Astrocyte (in vitro differentiated cells and primary cell): ENCODE results near the gene SPON2. TPM values are rescaled to one million over a fixed set of nuclear protein-coding genes. Genes with fewer than 3 reads are reported as not detected.

ENCODE experiments used
- DNase-seq: peaks from one replicate; pipeline ENCODE4 v3.0.0-alpha.2; 2010; ENCODE audit warnings: low read depth
- FAIRE-seq: peaks from 2 replicates; lab custom pipeline; 2011; peaks lifted over from hg19 to GRCh38; lab: Jason Lieb, UNC
- H2AFZ ChIP-seq: 2 replicates; pipeline ENCODE4 v1.6.0; 2012; ENCODE audit warnings: low read depth, low read length, inconsistent platforms
- H3K27ac ChIP-seq: 2 replicates; pipeline ENCODE4 v1.5.1; 2011; ENCODE audit warnings: low read depth, low read length, inconsistent platforms
- H3K27me3 ChIP-seq: 2 replicates; pipeline ENCODE4 v1.6.0; 2011; ENCODE audit warnings: low read length, inconsistent platforms; ENCODE audit not compliant: insufficient read depth
- H3K36me3 ChIP-seq: 2 replicates; pipeline ENCODE4 v1.5.1; 2011; ENCODE audit warnings: low read length, inconsistent platforms; ENCODE audit not compliant: insufficient read depth
- H3K4me1 ChIP-seq: 2 replicates; pipeline ENCODE4 v1.5.1; 2011; ENCODE audit warnings: low read length, inconsistent platforms; ENCODE audit not compliant: insufficient read depth
- H3K4me2 ChIP-seq: 2 replicates; pipeline ENCODE4 v1.6.0; 2012; ENCODE audit warnings: low read length, inconsistent platforms
- H3K4me3 ChIP-seq: 2 replicates; pipeline ENCODE4 v1.5.1; 2011; ENCODE audit warnings: low read depth, mild to moderate bottlenecking, low read length, inconsistent platforms; ENCODE audit not compliant: insufficient read depth
- H3K79me2 ChIP-seq: 2 replicates; pipeline ENCODE4 v1.6.0; 2012; ENCODE audit warnings: mild to moderate bottlenecking, low read length, inconsistent platforms; ENCODE audit not compliant: insufficient read depth
- H3K9ac ChIP-seq: 2 replicates; pipeline ENCODE4 v1.6.0; 2012; ENCODE audit warnings: mild to moderate bottlenecking, low read length, inconsistent platforms
- H3K9me3 ChIP-seq: 2 replicates; pipeline ENCODE4 v1.5.1; 2012; ENCODE audit warnings: low read depth, mild to moderate bottlenecking, low read length, inconsistent platforms; ENCODE audit not compliant: insufficient read depth
- H4K20me1 ChIP-seq: 2 replicates; pipeline ENCODE4 v1.6.0; 2012; ENCODE audit warnings: low read length, inconsistent platforms; ENCODE audit not compliant: insufficient read depth
- H3K27ac Mint-ChIP-seq: one replicate; pipeline ENCODE4 v1.8.0; 2021; ENCODE audit warnings: mild to moderate bottlenecking, mixed read lengths; ENCODE audit not compliant: unreplicated experiment
- H3K27me3 Mint-ChIP-seq: one replicate; pipeline ENCODE4 v1.8.0; 2021; ENCODE audit warnings: low read depth, mixed read lengths; ENCODE audit not compliant: unreplicated experiment
- H3K36me3 Mint-ChIP-seq: one replicate; pipeline ENCODE4 v1.8.0; 2021; ENCODE audit warnings: low read depth, mixed read lengths; ENCODE audit not compliant: unreplicated experiment
- H3K4me1 Mint-ChIP-seq: one replicate; pipeline ENCODE4 v1.8.0; 2021; ENCODE audit warnings: low read depth, mixed read lengths; ENCODE audit not compliant: unreplicated experiment
- H3K4me3 Mint-ChIP-seq: one replicate; pipeline ENCODE4 v1.8.0; 2021; ENCODE audit warnings: mild to moderate bottlenecking, moderate library complexity, mixed read lengths; ENCODE audit not compliant: unreplicated experiment
- H3K9me3 Mint-ChIP-seq: one replicate; pipeline ENCODE4 v1.8.0; 2021; ENCODE audit warnings: mild to moderate bottlenecking, mixed read lengths; ENCODE audit not compliant: unreplicated experiment
- CTCF ChIP-seq: IDR thresholded peaks from 2 replicates; pipeline ENCODE4 v1.5.1; 2011; ENCODE audit warnings: low read depth, mild to moderate bottlenecking, inconsistent platforms, low read length, moderate library complexity; ENCODE audit not compliant: insufficient read depth
- EZH2 ChIP-seq: IDR thresholded peaks from 2 replicates; pipeline ENCODE4 v1.6.1; 2012; ENCODE audit warnings: mild to moderate bottlenecking, low read length, inconsistent platforms; ENCODE audit not compliant: insufficient read depth
- total RNA-seq: library from RNA; stranded (reverse); gene quantifications from 2 replicates; pipeline ENCODE4 v1.2.1, GENCODE V29; 2021

The SPON2 gene
- total RNA-seq, 1 donor from 2014 or later = 47.8 TPM

- Histone ChIP-seq H3K36me3 (no peaks in the 10 kb centered on the region), H3K4me3 (no peak overlapping the region), H3K9me3 (peaks cover 10% of the 10 kb centered on the region), H3K4me2 (no peak overlapping the region), H3K4me1 (no peaks in the 10 kb centered on the region), H3K79me2 (no peaks in the 10 kb centered on the region), H3K27me3 (peaks cover 13% of the 10 kb centered on the region), H2AFZ (no peak overlapping the region), H4K20me1 (no peaks in the 10 kb centered on the region), H3K9ac (no peak overlapping the region), H3K27ac (no peak overlapping the region)
- TF ChIP-seq CTCF (no peak), EZH2 (no peak)
- Mint-ChIP-seq H3K36me3 (peaks cover 4% of the 10 kb centered on the region), H3K9me3 (peaks cover 20% of the 10 kb centered on the region), H3K4me1 (no peaks in the 10 kb centered on the region), H3K27ac (no peak overlapping the region), H3K4me3 (no peak overlapping the region), H3K27me3 (peaks cover 41% of the 10 kb centered on the region)
- no peak for FAIRE-seq
- DNase-seq = no peak
Measured at GRCh38 chr4:1160351-1160750, 12.0 kb downstream of the SPON2 start.

DNA sequence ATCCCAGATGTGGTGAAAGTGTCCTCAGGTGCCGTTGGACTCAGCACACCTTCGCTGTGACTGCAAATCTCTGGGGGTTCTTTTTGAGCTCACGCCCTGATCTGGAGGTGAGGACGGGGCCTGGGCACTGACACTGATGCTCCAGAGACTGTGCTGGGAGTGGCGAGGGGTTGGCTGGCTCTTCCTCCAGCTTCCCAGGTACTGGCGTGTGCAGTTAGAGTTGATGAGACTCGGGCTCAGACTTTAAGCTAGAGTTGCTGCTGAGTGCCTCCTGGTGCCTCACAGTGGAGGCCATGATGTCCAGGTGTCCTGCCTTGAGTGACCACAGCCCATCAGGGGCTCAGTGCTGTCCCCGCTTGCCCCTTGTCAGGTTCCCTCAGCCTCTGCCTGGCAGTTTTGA is 16.3 kb downstream of the SPON2 start:
- TF ChIP-seq CTCF (no peak), EZH2 (no peak)
- FAIRE-seq = no peak
- H3K27me3 Mint-ChIP-seq = peaks cover 54% of the 10 kb centered on the region

DNA sequence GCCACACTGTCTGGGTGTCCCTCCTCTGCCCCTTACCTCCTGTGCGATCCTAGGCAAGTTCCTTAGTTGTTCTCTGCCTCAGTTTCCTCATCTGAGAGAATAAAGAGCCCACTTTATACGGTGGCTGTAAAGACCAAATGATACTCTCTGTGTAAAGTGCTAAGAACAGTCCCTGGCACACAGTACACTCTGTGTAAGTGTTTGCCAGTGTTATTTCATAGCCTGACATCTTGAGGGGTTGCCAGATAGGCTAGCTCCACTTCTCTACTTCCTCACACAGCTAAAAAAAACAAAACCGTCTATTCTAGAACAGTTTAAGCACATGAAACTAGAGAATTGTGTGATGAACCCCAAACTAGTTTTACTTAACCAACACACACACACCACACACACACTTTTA is 17.1 kb downstream of the SPON2 start:
- no peak overlapping the region for H3K4me3 Mint-ChIP-seq
- H3K4me2 ChIP-seq = no peak overlapping the region
- no peaks in the 10 kb centered on the region for H4K20me1 ChIP-seq
- H3K9ac ChIP-seq = no peak overlapping the region
- H3K27me3 ChIP-seq = peaks cover 25% of the 10 kb centered on the region
- DNase-seq (no peak), FAIRE-seq (no peak)
- H3K79me2 ChIP-seq = no peaks in the 10 kb centered on the region
- no peak overlapping the region for H3K4me3 ChIP-seq
- H3K27me3 Mint-ChIP-seq = peaks cover 54% of the 10 kb centered on the region
- H3K4me1 Mint-ChIP-seq = no peaks in the 10 kb centered on the region
- TF ChIP-seq EZH2 (no peak), CTCF (no peak)
- no peak overlapping the region for H2AFZ ChIP-seq
- H3K9me3 ChIP-seq = peaks cover 10% of the 10 kb centered on the region
- peaks cover 20% of the 10 kb centered on the region for H3K9me3 Mint-ChIP-seq
- no peaks in the 10 kb centered on the region for H3K36me3 ChIP-seq
- H3K27ac ChIP-seq = no peak overlapping the region
- no peak overlapping the region for H3K27ac Mint-ChIP-seq
- no peaks in the 10 kb centered on the region for H3K4me1 ChIP-seq
- no peaks in the 10 kb centered on the region for H3K36me3 Mint-ChIP-seq

More for the DNA sequence above, 16.3 kb downstream of the SPON2 start:
- Histone ChIP-seq H3K9ac (no peak overlapping the region), H3K27ac (no peak overlapping the region), H4K20me1 (no peaks in the 10 kb centered on the region), H3K27me3 (peaks cover 27% of the 10 kb centered on the region), H3K4me3 (no peak overlapping the region), H3K4me2 (no peak overlapping the region), H3K36me3 (no peaks in the 10 kb centered on the region), H3K4me1 (no peaks in the 10 kb centered on the region), H2AFZ (no peak overlapping the region), H3K79me2 (no peaks in the 10 kb centered on the region), H3K9me3 (peaks cover 10% of the 10 kb centered on the region)
- no peak for DNase-seq
- no peak overlapping the region for H3K4me3 Mint-ChIP-seq
- H3K36me3 Mint-ChIP-seq = no peaks in the 10 kb centered on the region
- peaks cover 20% of the 10 kb centered on the region for H3K9me3 Mint-ChIP-seq
- no peak overlapping the region for H3K27ac Mint-ChIP-seq
- H3K4me1 Mint-ChIP-seq = no peaks in the 10 kb centered on the region
